ENCODE results near the gene TBC1D22B. TPM values are rescaled to one million over a fixed set of nuclear protein-coding genes. Genes with fewer than 3 reads are reported as not detected.

Gene TBC1D22B
- total and polyA plus RNA-seq, 9 of the 15 experiments (the other 6 are each of a cell fraction or from before 2014, with no cell fraction given) = 4.8 to 24.2 (median 13.5) TPM

GRCh38 chr6:37257634-37258404 lies at the start of gene TBC1D22B, which contains the start of gene TMEM217 (continued):
- TF ChIP-seq TFAP4 (CRISPR knock-in tag; IDR thresholded peaks at IDR 0.05; ENCODE audit: borderline replicate concordance) (peak; percentile 97), ILF3 (IDR thresholded peaks at IDR 0.05; ENCODE audit: borderline replicate concordance) (no peak; the same call in 1 of the 2 replicates), RNF2 (IDR thresholded peaks at IDR 0.05) (no peak), GTF2E2 (tag; IDR thresholded peaks at IDR 0.05) (peak; percentile 95; the same call in 1 of the 2 replicates), ZNF175 (CRISPR knock-in tag; IDR thresholded peaks at IDR 0.05; ENCODE audit: low read depth) (no peak), ZNF24 (IDR thresholded peaks at IDR 0.05) (no peak), BMI1 (IDR thresholded peaks at IDR 0.05; ENCODE audit: low read length) (no peak), OTX1 (CRISPR knock-in tag; IDR thresholded peaks at IDR 0.05) (peak; percentile 29; the same call in 1 of the 2 replicates), ZNF143 (CRISPR knock-in tag; IDR thresholded peaks at IDR 0.05) (no peak), ZNF212 (CRISPR knock-in tag; IDR thresholded peaks at IDR 0.05) (no peak), NFRKB (IDR thresholded peaks at IDR 0.05; ENCODE audit: low read depth) (peak; percentile 100), IRF1 (CRISPR knock-in tag; IDR thresholded peaks at IDR 0.05; ENCODE audit: borderline replicate concordance) (no peak), THRAP3 (IDR thresholded peaks at IDR 0.05; ENCODE audit: borderline replicate concordance) (no peak), ZNF609 (CRISPR knock-in tag; IDR thresholded peaks at IDR 0.05; ENCODE audit: borderline replicate concordance) (peak; percentile 93), CBX3 (IDR thresholded peaks at IDR 0.05; ENCODE audit: borderline replicate concordance in 1 of 2, low read length in 2 of 2) (no peak; a peak in 1 of 3 replicates), ZNF146 (CRISPR knock-in tag; IDR thresholded peaks at IDR 0.05; ENCODE audit: unreplicated experiment) (no peak), TEAD1 (CRISPR knock-in tag; IDR thresholded peaks at IDR 0.05) (peak in 1 of 2 experiments; percentile 76; a peak in 3 of 4 replicates), HNRNPUL1 (IDR thresholded peaks at IDR 0.05; ENCODE audit: low read length) (no peak), CREB3 (tag; conservative IDR thresholded peaks at IDR 0.05; ENCODE audit: low read depth) (peak; percentile 64; the same call in 1 of the 2 replicates), ZKSCAN8 (CRISPR knock-in tag; IDR thresholded peaks at IDR 0.05) (no peak), SIRT6 (IDR thresholded peaks at IDR 0.05; ENCODE audit: low read depth, low read length) (no peak)
